Fibroblast of peridontal ligament (primary cell): ENCODE measurements around the gene TSPAN14.
"Not testable (repeated sequence)": the region's sequence is repeated elsewhere in the genome, so short reads cannot be mapped to it uniquely, and the experiment has no call there.

Source experiments
- DNase-seq: peaks from one replicate; pipeline ENCODE4 v3.0.0-alpha.2; 2010; ENCODE audit errors: extremely low read depth

The TSPAN14 gene

DNA sequence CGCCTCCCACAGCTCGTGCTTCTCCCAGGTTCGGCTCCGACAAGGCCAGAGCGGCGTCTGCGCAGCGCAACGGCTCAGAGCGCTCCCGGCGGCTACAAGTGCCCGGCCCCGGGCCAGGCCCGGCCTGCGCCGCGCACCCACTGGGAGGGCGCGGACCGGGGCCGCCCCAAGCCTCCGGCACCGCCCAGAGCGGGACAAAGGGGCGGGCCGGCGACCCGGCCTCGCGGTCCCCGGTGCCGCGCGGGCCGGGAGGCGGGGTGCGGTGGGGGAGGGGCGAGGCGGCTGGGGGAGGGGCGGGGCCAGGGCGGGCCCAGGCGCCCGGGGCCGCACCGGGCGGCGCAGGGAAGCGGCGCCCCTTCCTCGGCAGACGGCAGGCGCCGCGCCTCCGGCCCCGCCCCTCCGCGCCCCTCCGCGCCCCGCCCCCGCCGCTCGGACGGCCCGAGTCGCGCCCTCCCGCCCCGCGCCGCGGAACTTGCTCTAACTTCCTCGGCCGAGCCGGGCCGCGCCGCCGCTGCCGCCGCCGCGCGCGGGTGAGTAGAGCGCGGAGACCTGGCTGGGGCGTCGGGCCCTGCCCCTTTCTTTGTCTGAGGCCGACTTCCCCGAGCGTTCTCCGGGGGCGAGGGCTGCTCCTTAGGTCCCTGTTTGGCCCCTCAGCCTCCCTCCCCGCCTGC lies at the start of gene TSPAN14:
Gene TSPAN14, plus strand, starts transcription at position 469 of the 671 bp plus-strand sequence. CDS start 34,924 bp downstream, outside the sequence.
- DNase-seq = peak; percentile 72

DNA sequence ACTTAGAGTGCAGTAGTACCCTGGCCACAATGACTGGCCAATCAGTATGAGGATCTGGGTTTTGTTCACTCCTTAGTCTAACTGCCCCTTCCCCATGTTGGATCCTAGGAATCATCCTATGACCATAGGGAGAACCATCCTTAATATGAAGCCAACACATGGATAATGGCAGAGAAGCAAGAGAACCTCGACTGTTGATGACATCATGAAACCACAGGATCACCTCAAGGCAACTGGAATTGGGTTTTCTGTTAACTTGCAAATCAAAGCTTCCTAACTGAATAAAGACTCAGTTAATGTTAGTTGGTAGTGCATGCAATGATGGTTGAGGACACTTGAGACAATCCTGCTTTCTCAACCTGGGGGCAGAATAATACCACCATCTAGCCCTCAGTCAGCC lies 49.1 kb upstream of the TSPAN14 start:
- no peak for DNase-seq

DNA sequence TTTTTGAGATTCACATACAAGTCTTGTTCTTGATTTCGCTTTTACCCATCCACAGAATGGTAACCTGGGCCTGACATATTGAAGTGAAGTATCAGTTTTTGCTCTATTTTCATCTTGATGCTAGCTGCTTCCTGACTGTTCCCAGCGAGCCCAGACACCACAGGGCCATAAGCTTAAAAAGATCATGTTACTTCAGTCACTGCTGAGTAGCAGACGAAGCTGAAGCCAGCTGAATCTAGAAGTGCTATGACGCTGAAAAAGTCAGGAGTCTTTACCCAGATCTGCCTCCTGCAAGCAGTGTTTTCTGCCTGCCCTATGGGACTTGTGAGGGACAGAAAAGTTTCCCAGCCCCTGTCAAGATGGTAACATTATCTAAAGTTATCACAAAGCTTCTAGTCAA lies 48.5 kb upstream of the TSPAN14 start:
- DNase-seq = peak; percentile 18

GRCh38 chr10:80406204-80406603 lies 47.9 kb upstream of the TSPAN14 start:
- no peak for DNase-seq

- no peak for DNase-seq
These were observed 46.3 kb upstream of the TSPAN14 start for GRCh38 chr10:80407812-80408241.

DNA sequence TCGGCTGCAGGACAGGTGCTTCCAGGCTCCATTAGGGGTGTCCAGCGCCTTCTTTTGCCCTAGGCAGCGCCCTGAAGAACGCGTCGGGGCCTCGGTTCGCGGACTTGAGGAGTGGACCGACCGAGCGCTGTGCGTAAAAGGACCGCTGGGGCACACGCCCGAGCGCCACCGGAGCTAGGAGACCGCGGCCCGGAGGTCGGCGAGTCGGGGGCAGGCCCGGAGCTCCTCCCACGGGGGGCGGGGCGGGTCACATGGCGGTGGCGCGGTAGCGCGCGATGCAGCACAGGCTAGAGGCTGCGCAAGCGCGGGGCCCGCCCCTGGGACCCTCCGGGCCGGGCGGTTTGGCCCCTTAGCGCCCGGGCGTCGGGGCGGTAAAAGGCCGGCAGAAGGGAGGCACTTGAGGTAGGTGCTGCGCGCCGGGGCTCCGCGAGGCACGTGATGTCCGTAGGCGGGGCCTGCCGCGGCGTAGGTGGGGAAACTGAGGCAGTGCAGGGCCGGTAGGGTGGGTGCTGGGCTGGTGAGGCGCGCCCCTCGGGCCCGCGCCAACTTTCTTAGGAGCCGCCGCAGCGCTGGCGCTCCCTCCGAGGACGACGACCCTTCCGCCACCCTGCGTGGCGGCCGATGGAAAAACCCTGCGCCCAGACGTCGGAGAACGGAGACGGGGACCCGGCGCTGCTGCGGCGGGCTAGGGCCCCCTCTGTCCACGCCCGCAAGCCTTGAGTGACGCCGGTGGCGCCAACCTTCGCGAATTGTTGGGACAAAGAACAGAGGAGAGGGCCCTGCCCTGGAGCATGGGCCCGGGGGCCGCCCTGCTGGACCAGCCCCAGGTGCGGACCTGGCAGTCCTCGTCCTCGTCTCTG lies 45.6 kb upstream of the TSPAN14 start, which contains the start of gene PRXL2A:
Gene PRXL2A, plus strand, starts transcription at position 310 of the 860 bp plus-strand sequence. CDS start 11,917 bp downstream, outside the sequence.
- DNase-seq = no peak

DNA sequence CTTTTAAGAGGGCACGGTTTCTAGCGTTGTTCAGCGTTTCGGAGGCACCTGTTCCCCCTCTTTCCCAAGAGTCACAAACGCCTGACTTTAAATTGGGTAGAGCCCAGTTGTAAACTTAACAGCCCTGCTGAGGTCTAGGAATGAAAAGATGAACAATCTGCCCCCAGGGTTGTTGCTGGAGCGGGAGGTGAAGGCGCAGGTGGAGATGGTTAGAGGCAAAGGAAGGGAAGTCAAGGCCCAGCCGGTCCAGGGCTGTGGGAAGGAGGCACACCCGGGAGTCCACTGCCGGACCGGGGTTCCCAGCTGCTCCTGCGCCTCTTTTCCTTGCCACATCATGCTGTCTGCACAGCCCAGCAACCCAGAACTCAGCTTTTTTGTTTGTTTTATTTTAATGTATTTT lies 45.0 kb upstream of the TSPAN14 start:
- DNase-seq = no peak

DNA sequence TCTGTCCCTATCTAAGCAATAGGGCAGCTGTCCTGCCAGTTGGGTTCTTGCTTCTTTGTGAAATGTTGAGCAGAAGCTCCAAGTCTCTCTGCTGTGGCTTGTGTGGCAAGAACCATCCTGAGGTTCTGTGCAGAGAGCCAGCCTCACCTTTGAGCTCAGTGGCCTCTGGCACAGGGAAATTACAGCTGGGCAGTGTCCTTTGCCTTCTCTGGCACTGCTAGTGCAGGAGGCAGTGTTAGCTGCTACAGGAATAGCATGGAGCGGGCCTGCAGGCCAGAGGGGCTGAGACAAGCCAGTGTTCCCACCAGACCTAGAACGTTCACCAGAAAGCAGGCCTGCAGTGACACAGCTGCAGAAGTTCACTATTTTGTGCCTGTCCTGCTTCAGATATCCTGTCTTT lies 44.0 kb upstream of the TSPAN14 start:
- no peak for DNase-seq

- DNase-seq = no peak
These were observed 43.4 kb upstream of the TSPAN14 start for GRCh38 chr10:80410578-80411145.

DNA sequence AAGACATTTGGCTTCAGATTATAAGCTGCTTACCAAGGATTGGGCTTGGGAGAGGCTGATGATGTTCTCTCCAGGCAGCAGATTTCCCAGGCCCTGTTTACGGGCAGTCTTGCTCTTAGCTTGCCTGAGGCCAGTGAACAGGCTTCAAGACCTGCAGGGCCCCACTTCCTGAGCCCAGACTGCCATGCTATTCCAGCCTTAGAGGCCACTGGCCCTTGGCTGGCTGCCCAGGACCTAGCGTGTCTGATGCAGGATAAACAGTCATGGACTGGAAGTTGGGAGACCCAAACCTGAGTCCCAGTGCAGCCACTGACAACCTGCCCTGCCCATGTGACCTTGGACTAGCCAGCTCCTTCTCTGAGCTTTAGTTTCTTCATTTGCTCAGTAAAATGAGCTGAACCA lies 42.8 kb upstream of the TSPAN14 start:
- DNase-seq = no peak

- no peak for DNase-seq
These were observed 42.4 kb upstream of the TSPAN14 start for GRCh38 chr10:80411681-80412220.

- DNase-seq = no peak
These were observed 41.6 kb upstream of the TSPAN14 start for GRCh38 chr10:80412486-80412885.

- peak; percentile 59 for DNase-seq
These were observed 40.7 kb upstream of the TSPAN14 start for GRCh38 chr10:80413271-80413996.

GRCh38 chr10:80414142-80414895 lies 39.8 kb upstream of the TSPAN14 start:
- peak; percentile 37 for DNase-seq

DNA sequence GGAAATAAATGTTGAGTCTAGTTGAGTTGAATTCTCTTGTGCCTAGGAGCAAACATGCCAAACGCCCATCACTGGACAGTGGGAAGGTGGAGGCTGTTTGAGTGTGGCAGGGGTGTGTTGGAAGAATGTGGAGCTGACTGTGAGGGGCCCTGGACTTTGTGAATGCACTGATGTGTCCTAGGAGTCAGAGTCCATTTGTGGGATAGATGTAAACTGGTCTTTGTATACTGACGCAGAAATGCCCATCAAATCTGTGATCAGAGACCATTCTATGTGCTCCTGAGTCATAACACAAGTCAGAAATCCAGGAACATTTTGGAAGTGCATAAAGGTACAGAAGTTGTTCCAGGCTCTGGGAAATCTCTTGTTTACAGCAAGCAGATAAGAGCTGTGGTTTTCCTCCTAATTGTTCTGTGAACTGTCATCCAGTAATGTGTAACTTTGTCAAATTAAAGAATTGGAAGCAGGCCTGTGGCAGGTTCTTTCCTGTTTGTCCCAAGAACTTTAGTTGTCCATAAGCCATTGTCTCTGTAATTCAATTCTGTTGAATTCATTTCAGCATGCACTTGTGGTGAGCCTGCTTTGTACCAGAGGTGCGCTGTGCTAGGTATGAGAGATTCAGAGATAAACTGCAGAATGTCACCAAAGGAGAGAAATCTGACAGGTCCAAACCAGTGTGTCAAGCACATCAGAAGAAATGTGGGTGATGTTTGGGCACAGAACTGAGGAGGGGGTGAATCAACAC lies 38.2 kb upstream of the TSPAN14 start:
- no peak for DNase-seq

DNA sequence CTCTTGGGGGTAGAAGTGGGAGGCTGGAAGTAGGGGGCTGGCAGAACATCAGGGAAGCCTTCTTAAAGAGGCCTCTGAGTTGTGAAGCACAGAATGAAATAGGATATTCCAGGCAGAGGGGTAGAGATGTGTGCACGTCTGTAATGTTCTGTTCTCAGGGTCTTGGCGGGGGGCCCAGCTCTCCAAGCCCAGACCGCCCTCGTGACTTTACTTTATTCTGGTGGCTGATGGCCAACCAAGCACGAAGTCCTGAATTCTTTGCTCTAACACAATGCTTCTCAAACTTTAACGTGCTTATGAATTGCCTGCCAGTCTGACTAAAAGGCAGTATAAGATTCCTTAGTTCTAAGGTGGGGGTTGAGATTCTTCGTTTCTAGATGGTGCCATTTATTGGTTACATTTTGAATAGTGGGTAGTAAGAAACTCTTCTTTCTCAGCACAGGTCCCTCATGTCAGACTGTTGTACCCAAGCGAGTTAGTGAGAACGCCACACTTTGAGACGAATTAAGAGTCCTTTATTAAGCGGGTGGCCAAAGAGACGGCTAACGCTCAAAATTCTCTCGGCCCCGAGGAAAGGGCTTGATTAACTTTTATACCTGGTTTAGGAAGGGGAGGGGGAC lies 37.5 kb upstream of the TSPAN14 start:
- DNase-seq = no peak

GRCh38 chr10:80417256-80417655 lies 36.9 kb upstream of the TSPAN14 start:
- not testable (repeated sequence) for DNase-seq

DNA sequence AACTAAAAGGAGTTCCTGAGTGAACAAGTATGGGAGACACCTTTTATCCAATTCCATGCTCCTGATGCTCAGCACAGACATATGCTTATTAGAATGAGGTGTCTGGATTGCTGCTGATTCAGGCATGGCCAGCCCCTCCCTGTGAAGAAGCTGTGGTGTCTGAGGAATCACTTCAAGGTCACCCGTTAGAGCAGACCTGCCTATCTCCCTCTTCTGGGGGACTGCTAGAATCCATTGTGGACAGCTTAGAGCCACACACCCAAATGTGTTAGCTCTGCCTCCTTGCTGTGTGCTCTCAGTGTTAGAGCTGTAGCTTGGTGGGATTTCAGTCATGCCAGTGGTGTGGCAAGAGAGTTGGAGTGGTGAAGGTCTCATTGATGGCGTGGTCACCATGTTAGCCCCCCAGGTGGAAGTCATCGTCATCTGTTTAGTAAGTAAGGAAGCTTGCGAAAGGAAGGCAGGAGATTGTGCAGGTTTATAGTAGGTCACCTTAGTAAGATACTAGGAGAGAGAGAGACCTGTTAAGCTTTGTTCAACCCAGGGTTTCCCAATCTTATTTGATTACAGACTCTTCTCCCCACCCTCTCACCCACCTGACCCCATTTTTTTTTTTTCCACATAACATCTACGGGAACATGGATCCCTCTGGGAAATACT lies 32.9 kb upstream of the TSPAN14 start:
- no peak for DNase-seq
